Renal cortical epithelial cell (primary cell): ENCODE measurements around the gene HECTD2. TPM values are rescaled to one million over a fixed set of nuclear protein-coding genes. Genes with fewer than 3 reads are reported as not detected.

Experiments used
- total RNA-seq: library from RNA; depleted of rRNA; stranded (reverse); fragments of >200 nt; gene quantifications from 2 replicates; pipeline ENCODE4 v1.2.3, GENCODE V29; 2014

HECTD2 gene
- total RNA-seq, 1 donor from 2014 or later = 11.7 TPM

Other genes starting within 250 kb of the HECTD2 start
- 42.7 and 48.9 TPM in 2 replicates for gene PCGF5, start 189.7 kb upstream of the HECTD2 start, total RNA-seq
- gene PPP1R3C, start 222.7 kb downstream of the HECTD2 start, total RNA-seq = 5.7 and 39.4 TPM in 2 replicates